T47D (cell line): ENCODE data around the gene SELENOO.

ENCODE experiments used
- DNase-seq, 2 experiments: peaks; one replicate each; pipeline versions ENCODE4 v3.0.0 to v3.0.0-alpha.2; 2011 to 2012; ENCODE audit warnings: low read depth in 1 of 2, low spot score in 1 of 2
- JUND ChIP-seq: IDR thresholded peaks from 2 replicates; pipeline ENCODE4 v1.6.1; 2012; ENCODE audit warnings: low read depth
- in situ Hi-C: cut with HindIII; loops from 2 replicates; pipeline ENCODE4 v1.10.0; 2016; ENCODE audit warnings: low sequenced_read_pairs, low pct_unique_long_range_greater_than_20kb

The SELENOO gene

GRCh38 chr22:50190941-50191741, 9.7 kb upstream of the SELENOO start:
- DNase-seq, result no peak
- no peak for TF ChIP-seq JUND
- in situ Hi-C loops, result no loop called here

GRCh38 chr22:50192436-50193204, 8.2 kb upstream of the SELENOO start:
- no peak for DNase-seq
- in situ Hi-C loops, result no loop called here
- TF ChIP-seq JUND, result no peak

GRCh38 chr22:50193621-50194020, 7.2 kb upstream of the SELENOO start:
- in situ Hi-C loops, result no loop called here
- no peak for TF ChIP-seq JUND
- DNase-seq, result no peak

GRCh38 chr22:50194037-50194805, 6.6 kb upstream of the SELENOO start:
- no peak for TF ChIP-seq JUND
- in situ Hi-C loops, result no loop called here
- no peak for DNase-seq

- in situ Hi-C loops, result no loop called here
- no peak for DNase-seq
- TF ChIP-seq JUND, result no peak
These were observed 4.6 kb upstream of the SELENOO start for GRCh38 chr22:50196256-50196655.

- no peak for TF ChIP-seq JUND
- in situ Hi-C loops, result no loop called here
These were observed 3.6 kb upstream of the SELENOO start for GRCh38 chr22:50197000-50197800.

GRCh38 chr22:50197856-50198623, 2.8 kb upstream of the SELENOO start:
- in situ Hi-C loops, result no loop called here
- DNase-seq, result no peak
- no peak for TF ChIP-seq JUND

More at GRCh38 chr22:50197000-50197800, 3.6 kb upstream of the SELENOO start:
- no peak for DNase-seq

GRCh38 chr22:50198624-50199017, 2.2 kb upstream of the SELENOO start:
- TF ChIP-seq JUND, result no peak
- no peak for DNase-seq
- in situ Hi-C loops, result no loop called here

- no peak for DNase-seq
- TF ChIP-seq JUND, result no peak
- in situ Hi-C loops, result no loop called here
These were observed 1.5 kb upstream of the SELENOO start for GRCh38 chr22:50199251-50199721.

GRCh38 chr22:50199829-50200460, 866 bp upstream of the SELENOO start:
- in situ Hi-C loops, result no loop called here
- no peak for DNase-seq

More at GRCh38 chr22:50199829-50200460, 866 bp upstream of the SELENOO start:
- TF ChIP-seq JUND, result no peak
